ENCODE results near the gene PPP1R14D.

The PPP1R14D gene

DNA sequence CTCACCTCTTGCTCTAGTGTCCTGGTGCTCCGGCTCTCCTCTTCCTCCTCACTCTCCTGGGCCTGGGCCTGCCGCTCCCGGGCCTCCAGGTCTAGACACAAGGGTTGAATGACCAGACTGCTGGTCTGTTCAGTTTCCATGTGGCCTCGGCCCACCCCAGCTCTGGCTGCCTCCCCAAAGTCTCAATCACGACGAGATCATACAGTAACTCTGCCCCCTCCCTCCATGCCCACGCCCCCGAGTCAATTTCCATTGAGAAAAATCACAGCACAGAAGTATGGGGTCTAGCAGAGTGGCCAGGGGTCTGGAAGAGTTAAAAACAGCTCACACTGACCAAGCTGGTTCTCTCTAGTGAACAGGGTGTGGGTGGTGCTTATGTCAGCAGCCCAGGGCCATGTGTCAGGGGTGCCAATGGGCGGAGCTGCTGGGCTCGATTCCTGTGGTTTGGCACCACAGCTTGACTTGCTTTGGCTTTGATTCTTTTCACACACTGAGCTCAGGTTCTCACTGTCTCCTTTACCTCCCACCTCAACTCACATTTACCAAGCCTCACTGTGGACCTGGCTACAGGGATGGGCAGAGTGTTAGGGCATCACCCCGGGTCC, 51.9 kb downstream of the PPP1R14D start:
- DNase-seq = peak; percentile 45

DNA sequence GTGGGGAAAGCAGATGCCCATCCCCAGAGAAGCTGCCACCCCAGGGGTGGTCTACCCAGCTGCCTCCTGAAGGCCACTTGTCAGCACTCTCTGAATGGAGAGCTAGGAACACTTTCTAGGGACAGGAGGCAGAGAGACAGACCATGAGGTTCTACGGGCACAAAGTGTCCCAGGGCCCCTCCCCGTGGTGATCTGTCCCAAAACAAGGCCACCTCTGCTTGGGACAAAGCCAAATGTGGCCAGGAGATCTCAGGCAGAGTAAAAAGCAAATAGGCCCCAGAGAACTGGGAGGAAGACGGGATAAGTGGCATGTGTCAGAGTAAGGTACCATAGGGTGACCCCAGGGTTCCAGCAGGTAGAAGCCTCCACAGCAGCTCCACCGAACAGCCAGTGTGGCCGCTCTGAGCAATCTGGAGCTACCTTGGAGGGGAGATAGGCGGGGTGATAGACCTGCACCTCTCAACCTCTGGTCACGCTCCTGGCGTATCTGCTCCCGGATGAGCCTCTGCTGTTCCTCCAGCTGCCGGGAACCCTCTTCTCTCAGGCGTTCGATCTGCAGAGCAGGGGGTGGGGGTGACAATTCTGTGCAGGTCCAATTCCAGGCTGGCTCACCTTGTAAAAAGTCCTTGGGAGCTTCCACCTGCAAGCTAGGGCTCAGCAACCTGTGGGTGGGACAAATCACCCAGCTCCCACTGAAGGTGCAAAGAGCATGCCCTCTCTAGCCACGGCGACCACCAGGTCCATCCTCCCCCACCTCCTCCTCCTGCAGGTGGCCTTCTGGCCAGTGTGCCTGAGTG, 52.6 kb downstream of the PPP1R14D start:
- DNase-seq = no peak

DNA sequence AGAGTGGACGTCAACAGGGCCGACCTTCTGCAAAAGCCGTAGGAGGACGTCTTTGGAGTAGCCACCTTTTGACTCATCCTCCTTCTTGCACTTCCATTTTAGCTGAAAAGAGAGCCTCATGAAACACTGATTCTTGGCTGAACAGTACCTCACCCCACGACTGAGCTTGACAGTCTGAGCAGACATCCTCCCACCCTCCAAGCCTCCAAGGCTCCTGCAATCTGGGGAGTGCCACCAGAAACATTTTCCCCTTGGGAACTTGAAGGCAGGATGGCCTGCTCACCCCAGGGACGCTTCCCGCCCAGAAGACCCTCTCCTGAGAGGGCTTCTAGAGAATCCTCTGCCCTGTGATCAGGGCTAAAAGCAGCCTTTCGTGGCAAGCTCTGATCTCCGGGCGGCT, 53.5 kb downstream of the PPP1R14D start:
- no peak for DNase-seq

DNA sequence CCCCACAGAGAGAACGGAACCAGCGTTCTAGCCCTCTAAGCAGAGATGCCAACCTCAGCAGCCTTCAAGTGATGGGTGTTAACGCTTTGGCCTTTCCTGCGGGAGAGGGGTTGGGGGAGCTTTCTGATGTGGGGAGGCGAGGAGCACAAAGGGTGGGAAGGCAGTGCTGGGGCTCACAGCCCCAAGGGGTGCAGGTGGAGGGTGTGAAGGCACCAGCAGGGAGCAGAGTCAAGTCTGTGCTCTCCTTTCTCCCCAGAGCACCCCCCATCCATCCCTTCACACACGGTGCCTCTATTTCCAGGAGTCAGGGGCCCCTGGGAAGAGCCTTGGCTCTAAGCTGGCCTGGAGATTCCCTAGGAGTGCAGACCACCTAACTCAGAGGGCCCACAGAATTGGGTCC, 54.6 kb downstream of the PPP1R14D start:
- no peak for DNase-seq

DNA sequence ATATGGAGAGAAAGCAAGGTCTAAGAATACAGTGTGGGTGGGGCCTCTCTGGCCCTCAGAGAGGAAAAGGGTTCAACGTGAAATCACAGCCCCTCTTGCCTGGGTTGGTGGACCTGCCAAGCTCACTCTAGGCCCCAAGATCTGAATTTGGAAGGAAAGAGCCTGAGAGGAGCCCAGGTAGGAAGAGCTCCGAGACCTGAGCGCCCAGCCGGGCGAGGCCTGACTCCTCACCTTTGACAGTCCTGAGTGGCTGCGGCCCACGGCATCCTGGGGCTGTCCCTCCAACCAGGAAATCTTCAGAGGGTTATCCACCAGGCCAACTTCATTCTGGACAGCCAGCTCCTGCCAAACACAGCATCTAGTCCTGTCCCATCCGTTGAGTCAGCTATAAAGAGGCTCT, 55.0 kb downstream of the PPP1R14D start:
- DNase-seq = no peak

DNA sequence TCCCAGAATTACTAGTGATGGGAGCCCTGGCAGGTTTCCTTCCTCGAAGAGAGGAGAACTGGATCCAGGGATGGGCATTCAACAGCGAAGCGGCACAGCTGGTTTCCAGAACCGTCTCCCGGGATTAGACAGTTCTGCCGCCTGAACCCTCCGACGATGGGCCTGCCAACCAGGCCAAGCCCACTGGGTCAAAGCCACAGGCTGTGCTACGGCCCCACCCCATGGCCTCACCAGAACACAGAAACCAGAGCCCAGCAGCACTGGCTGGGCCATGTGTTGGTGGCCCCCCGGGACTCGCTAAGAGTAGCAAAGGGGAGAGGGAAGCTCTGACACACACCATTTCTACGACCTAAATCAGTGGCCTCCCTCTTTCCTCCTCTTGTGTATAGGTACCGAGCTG, 56.5 kb downstream of the PPP1R14D start:
- DNase-seq = no peak

DNA sequence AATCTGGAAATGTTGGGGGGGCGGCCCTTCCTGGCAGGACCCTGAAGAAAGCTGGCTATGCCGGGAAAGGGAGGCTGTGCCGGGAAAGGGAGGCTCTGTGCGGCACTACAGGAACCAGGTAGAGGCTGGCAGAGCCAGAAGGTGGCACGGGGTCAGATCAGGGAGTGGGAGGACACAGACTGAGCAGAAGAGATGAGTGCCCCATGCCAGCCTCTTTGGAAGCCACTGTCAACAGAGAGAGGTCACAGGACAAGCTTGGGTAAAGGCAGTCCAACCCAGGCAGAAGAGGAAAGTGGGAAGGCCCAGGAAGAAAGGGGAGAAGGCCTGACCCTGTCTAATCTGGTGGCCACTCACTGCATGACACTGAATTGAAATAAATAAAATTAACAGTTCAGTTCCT, 57.3 kb downstream of the PPP1R14D start:
- DNase-seq = no peak

DNA sequence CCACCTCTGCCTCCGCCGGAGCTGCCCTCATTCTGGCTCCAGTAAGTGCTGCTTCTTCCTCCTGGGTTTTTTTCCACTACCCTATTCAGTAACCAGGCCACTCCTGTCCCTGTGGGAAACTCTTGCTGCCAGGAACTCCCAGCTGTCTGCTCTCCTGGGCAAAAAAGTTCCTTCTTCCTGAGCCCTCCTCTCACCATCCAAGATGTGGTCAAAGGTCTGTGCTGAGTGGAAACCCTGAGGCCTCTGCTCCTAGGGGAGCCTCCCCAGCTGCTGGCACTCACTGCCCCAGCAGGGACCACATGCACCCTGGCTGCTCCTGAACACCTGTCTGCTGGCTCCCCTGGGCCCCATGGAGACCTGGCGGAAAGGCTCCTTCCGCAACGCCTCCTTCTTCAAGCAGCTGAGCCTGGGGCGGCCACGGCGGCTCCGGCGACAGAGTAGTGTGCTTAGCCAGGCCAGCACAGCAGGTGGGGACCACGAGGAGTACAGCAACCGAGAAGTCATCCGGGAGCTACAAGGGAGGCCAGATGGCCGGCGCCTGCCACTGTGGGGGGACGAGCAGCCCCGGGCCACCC, 58.3 kb downstream of the PPP1R14D start:
- DNase-seq = peak; percentile 48

DNA sequence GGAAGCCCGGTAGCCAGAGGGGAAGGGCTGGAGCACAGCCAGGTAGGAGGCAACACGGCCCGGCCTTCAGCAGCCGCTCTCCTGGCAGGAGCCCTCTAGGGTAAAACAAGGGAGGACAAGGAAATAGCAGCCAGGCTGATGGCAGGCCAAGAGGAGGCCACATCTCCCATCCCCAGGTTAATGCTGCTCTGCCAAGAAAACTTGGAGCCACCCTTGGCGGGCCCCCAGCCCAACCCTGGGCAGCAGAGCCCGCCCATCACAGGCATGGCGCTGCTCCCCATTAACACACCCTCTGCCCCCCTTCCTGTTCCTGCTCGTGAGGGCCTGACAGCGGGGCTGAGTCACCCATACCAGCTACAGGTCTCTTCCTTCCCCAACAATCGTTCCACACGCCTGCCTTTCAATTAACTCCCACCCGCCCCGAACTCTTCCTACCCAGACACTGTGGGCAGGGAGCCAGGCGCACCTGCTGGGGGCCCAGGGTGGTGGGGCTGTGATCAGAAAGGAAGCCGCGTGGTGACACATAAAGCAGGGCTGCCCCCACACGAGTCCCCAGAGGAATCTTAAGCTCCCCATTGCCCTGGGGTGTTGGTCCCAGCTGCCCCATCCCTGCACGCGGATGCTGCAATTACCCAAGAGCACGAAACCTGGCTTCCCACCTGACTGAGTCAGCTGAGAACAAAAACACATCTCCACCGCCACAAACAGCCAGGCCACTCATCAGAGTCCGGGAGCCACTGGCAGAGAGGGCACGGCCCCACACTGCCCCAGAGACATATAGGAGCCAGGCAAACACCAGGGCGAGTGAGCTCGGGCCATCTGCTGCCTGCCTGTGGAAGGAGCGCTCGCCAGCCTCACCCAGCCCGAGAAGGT, 59.0 kb downstream of the PPP1R14D start, which contains the start of gene C15orf62:
Gene C15orf62 (plus strand): TSS at position 707 of the 873 bp plus-strand sequence. CDS start 516 bp downstream, outside the sequence.
- DNase-seq = peak; percentile 94

DNA sequence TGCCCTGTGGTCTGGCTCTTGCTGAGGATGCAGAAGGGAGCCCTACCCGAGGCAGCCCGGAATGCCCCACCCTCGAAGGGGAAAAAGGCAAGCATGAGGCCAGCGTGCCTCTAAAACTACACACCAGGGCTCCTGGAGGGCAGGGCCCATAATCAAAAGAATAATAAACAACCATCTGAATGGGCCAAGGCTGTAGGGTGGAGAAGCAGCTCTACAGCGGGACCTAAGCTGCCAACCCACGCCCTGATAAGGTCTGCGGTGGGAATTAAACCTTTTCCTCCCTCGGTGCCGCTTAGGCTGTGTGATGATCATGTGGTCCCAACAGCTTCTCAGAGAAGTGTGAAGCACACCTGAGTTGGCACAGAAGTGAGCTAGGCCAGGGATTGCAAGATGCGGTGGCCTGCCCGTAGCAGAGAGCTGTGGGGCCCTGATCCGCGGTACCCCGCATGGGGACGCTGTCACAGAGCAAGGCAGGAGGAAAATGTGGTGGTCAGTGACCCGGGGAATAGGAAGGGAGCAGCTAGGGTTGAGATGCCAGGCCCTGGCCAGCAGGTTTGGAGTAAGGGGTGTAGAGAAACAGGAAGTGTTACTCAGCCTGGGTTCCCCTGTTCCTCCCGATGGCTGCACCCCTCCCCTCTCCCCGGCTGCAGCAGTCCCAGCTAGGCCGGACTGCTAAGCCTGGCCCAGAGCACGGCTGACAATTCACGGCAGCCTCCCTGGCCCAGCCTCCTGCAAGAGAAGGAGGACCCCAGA, 59.8 kb downstream of the PPP1R14D start:
- DNase-seq = no peak

DNA sequence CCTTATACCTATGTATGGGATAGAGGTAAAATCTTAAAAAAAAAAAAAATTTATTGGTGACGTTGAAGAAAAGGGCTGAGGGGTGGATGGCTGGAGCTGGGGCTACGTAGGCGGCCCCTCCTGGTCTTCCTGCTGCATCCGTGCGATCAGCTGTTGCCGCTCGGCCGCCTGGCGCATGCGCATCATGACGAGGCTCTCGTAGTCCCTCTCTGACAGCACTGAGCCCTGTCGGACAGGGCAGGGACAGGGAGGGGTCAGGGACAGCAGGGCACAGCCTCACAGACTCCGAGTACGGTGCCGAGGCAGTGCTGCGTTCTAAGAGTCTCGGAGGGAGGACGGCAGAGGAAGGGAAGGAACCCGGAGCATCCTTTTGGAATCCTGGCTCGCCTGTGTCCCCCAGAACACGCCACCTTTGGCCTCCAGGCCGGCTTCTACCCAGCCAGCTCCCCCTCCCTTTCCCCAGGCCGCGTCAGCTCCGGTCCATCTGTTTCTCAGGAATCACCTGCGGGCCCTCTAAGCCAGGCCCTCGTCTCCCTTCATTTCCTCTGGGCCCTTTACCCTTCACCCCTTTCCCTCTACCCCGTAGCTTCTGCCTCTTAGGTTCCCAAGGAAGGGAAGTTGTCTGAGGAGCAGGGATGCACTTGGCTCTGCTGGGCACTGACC, 60.5 kb downstream of the PPP1R14D start:
- no peak for DNase-seq

DNA sequence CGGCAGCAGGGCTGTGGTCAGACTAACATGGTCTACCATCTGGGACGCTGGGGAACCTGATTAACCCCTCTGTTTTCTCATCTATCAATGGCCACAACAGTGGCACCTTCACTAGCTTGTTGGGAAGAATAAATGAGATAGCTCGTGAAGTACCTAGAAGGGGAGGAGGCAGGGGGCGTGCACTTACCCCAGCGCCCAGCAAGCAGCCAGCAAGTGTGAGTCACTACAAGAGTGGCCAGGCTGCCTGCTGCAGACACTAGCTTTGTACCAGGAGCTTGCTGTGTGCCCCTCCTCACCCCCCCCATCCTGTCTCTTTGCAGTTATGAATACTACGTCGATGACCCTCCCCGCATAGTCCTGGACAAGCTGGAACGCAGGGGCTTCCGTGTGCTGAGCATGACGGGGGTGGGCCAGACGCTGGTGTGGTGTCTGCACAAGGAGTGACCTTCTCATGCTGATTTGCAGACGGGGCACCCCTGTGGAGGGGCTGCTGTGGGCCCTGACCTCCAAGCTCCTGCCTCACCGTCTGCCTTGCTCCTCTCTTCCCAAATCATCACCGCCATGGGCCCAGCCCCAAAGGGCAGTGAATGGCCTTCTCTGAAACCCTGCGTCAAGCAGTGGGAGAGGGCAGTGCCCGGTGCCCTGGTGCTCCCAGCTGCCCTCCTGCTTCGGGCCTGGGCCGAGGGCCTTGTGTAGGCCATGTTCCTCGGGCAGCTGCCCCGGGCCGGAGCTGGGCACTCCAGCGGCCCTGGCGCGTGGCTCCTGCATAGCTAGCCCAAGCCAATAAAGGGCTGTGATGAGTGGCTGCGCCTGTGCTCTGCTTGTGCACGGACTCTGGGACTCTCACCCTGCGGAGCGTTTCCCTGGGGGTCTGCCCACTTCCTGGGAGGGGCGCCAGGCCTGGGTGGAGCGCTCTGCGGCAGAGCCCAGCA, 61.3 kb downstream of the PPP1R14D start:
- DNase-seq = no peak

DNA sequence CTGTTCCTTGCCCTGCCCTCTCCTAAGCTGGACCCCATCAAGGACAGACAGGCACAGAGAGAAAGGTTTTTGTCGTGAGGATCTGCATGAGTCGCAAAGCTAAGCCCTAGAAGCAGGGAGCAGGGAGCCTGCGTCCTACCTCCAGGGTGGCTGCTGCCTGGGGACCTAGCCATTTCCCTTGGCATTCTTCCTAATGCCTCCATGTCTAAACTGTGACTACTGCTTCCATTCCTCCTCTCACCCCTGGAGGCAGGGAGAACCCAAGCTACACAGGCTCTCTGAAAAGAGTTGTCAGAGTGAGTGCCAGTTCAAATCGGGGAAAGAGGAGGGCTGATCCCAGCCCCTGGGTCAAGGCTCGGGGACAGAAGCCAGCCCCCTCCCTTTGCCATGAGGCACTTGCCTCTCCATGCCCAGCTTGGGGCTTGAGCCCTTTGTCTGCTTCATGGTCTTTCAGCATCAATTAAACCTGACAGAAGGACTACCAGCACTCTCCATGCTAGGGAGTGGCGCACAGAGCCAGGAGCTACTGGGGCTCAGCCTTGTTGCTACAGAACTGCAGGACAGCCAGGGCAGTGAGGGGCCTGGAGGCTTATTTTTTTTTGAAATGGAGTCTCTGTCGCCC, 62.2 kb downstream of the PPP1R14D start:
- DNase-seq = no peak

Measured in kidney glomerular epithelial cell (primary cell).